RWPE2 (cell line): ENCODE measurements around the gene SLC39A11.

Source experiments
- ATAC-seq: fragments of 200-7000 bp; cut with Tn5 transposase; 3 replicates; pipeline ENCODE4 v1.9.1; 2021; ENCODE audit warnings: low read depth
- DNase-seq: peaks from one replicate; pipeline ENCODE4 v3.0.0-alpha.2; 2020; ENCODE audit warnings: low spot score
- H3K27ac ChIP-seq: fragments of 450-650 bp; 2 replicates; pipeline ENCODE4 v1.5.1; 2017; ENCODE audit warnings: mild to moderate bottlenecking; ENCODE audit not compliant: poor library complexity, severe bottlenecking
- H3K27me3 ChIP-seq: fragments of 250-450 bp; sonication (Bioruptor Pico); 2 replicates; pipeline ENCODE4 v1.5.1; 2021; ENCODE audit warnings: mild to moderate bottlenecking, moderate library complexity; ENCODE audit not compliant: insufficient read depth, poor library complexity, severe bottlenecking
- H3K36me3 ChIP-seq: fragments of 250-450 bp; sonication (Bioruptor Pico); 2 replicates; pipeline ENCODE4 v1.5.1; 2020; ENCODE audit warnings: low read depth, mild to moderate bottlenecking, moderate library complexity
- H3K4me1 ChIP-seq: fragments of 250-450 bp; sonication (Bioruptor Pico); 2 replicates; pipeline ENCODE4 v1.5.1; 2021; ENCODE audit warnings: mild to moderate bottlenecking, moderate library complexity; ENCODE audit not compliant: insufficient read depth, poor library complexity, severe bottlenecking
- H3K4me3 ChIP-seq: fragments of 250-450 bp; sonication (Bioruptor Pico); 2 replicates; pipeline ENCODE4 v1.5.1; 2021; ENCODE audit warnings: mild to moderate bottlenecking, moderate library complexity; ENCODE audit not compliant: severe bottlenecking
- H3K9me3 ChIP-seq: fragments of 250-450 bp; sonication (Bioruptor Pico); 2 replicates; pipeline ENCODE4 v1.5.1; 2021; ENCODE audit warnings: mild to moderate bottlenecking, moderate library complexity; ENCODE audit not compliant: severe bottlenecking
- TF ChIP-seq, protein P1 (sequence below): fragments of 450-650 bp; IDR thresholded peaks from one replicate; pipeline ENCODE4 v1.5.1; 2017; ENCODE audit warnings: mild to moderate bottlenecking, moderate library complexity; ENCODE audit not compliant: poor library complexity, severe bottlenecking

The SLC39A11 gene

DNA sequence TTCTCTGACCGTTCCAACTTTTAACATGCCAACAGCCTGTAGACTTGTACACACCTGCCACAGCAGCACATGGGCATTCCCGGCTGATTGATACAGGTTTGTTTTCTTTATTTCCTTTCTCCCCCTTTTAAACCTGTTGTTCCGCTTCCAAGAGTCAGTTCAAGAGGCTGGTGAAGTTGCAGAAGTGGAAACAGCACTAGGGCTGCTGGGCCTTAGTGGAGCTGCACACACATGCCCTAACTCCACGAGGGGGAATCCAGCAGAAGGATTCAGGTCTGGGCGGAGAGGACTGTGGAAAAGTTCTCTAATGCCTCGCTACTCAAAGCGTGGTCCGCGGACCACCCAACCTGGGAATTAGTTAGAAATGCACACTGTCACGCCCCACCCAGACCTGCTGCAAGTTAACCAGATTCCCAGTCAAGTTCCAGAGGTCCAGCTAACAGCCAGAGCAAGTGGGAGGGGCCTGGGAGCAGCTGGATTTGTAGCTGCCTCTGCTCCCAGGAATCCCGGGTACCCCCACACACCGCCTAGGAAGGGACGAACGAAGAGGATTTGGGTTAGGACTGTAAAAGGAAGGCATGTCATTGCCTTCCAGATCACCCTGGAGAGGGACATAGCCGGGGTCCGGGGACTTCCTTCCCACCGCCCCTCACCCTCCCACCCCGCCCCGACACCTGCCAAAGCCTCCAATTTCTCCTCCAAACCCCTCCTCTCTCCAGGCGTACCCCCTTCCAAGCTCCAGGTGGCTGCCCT, 542 bp downstream of the SLC39A11 start:
- DNase-seq (peak; percentile 56), ATAC-seq (peak; percentile 28)
- peak overlapping the region; percentile 43 for H3K4me3 ChIP-seq
- H3K36me3 ChIP-seq: no peaks in the 10 kb centered on the region
- H3K4me1 ChIP-seq: no peaks in the 10 kb centered on the region
- H3K27me3 ChIP-seq: no peaks in the 10 kb centered on the region
- no peaks in the 10 kb centered on the region for H3K9me3 ChIP-seq
- peak overlapping the region; percentile 22 for H3K27ac ChIP-seq
- TF ChIP-seq, protein P1, sequence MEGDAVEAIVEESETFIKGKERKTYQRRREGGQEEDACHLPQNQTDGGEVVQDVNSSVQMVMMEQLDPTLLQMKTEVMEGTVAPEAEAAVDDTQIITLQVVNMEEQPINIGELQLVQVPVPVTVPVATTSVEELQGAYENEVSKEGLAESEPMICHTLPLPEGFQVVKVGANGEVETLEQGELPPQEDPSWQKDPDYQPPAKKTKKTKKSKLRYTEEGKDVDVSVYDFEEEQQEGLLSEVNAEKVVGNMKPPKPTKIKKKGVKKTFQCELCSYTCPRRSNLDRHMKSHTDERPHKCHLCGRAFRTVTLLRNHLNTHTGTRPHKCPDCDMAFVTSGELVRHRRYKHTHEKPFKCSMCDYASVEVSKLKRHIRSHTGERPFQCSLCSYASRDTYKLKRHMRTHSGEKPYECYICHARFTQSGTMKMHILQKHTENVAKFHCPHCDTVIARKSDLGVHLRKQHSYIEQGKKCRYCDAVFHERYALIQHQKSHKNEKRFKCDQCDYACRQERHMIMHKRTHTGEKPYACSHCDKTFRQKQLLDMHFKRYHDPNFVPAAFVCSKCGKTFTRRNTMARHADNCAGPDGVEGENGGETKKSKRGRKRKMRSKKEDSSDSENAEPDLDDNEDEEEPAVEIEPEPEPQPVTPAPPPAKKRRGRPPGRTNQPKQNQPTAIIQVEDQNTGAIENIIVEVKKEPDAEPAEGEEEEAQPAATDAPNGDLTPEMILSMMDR: no peak

DNA sequence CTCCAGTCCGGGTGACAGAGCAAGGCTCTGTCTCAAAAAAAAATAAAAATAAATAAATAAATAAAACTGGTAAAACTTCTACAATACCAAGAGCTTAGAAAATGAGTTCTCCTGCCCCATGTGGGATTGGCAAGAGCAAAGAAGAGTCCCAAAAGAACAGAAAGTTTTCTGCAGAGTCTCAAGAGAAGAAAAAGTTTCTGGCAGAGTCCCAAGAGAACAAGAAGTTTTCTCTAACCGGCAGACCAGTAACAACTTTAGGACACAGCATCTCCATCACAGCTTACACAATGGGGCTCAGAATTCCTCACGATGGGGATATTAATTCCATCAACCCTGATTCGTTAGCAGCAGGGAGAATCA, 1.1 kb downstream of the SLC39A11 start:
- Histone ChIP-seq H3K4me1 (no peaks in the 10 kb centered on the region), H3K27ac (no peak overlapping the region), H3K9me3 (no peaks in the 10 kb centered on the region), H3K27me3 (no peaks in the 10 kb centered on the region), H3K4me3 (no peak overlapping the region), H3K36me3 (no peaks in the 10 kb centered on the region)
- ATAC-seq (no peak), DNase-seq (no peak)
- TF ChIP-seq, protein P1: no peak

DNA sequence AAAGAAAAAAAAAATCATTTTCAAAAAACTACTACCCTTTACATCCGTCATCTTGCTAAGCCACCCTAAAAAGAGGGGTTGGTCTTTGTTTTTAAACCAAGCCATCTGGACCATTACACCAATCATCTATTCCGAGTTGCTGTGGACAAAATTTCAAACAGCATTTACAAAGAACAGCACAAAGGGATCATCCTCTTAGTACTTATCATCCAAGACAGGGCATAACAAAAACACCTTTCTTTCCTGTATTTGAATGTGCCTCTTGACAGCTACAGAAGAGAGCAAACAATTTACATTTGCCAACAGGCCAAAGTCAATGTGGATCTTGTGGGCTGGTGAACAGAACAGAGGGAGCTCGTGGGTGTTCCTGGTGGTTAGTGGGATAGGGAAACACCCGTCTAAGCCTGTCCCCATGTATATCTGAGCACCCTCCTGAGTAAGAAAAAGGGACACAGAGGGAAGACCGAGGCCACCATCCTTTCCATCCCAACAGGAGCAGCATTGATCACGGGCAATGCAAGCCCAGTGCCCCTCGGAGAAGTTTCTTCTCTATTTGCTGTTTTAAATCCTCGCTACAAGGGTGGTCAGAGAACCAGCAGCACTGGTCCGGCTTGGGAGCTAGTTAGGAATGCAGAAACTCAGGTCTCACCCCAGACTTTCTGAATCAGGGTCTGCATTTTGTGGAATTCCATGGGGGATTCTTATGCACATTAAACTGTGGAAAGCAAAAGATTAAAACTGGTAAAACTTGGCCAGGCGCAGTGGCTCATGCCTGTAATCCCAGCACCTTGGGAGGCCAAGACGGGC, 1.9 kb downstream of the SLC39A11 start:
- ATAC-seq: no peak
- Histone ChIP-seq H3K27ac (no peak overlapping the region), H3K9me3 (no peaks in the 10 kb centered on the region)

DNA sequence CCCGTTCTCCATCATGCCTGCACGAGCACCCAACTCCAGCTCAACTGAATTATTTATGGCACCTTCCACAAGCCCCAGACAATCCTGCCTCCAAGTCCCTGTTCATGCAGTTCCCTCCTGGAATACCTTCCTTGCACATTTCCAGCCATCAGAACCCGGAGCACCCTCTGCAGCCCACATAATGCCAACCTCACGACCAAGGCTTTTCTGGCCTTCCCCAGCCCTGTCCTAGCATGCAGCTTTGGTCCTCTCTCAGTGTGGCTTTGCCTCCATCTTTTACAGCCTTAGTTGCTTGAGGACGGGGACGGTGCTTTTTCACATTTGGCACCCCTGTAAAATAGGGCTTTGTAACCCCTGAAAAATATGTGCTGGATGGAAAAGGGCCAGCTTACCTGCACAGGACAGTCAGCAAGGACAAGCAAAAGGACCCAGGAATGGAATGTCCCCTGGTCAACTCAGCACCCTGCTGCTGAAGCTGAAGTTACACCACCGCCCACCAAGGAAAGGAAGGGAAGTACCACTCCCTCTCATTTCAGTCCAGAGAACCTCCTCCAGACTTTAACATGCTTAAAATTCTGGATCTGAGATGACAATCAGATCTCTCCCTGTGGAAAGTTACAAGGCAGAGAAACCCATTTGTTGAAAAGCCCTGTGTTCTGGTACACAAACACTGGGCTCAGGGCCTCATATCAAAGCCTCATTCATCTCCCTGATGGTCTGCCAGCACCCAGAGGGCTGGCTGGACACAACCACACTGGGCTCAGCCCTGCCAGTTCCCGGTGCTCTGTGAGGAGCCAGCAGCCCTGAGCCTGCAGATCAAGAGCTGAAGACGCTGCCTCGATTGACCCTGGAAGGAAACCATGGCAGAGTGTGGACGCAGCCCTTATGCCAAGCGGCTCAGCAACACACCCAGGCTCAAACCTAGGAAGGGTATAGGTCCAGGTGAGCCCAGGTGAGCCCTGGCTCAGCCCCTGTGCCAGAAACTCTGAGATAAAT, 2.9 kb downstream of the SLC39A11 start:
- DNase-seq (no peak), ATAC-seq (no peak)
- Histone ChIP-seq H3K27ac (no peak overlapping the region), H3K4me3 (no peak overlapping the region), H3K36me3 (no peaks in the 10 kb centered on the region), H3K4me1 (no peaks in the 10 kb centered on the region), H3K27me3 (no peaks in the 10 kb centered on the region), H3K9me3 (no peaks in the 10 kb centered on the region)
- TF ChIP-seq, protein P1: no peak

More for the DNA sequence above, 1.9 kb downstream of the SLC39A11 start:
- DNase-seq: no peak
- no peaks in the 10 kb centered on the region for H3K4me1 ChIP-seq
- TF ChIP-seq, protein P1: no peak
- H3K36me3 ChIP-seq: no peaks in the 10 kb centered on the region
- no peaks in the 10 kb centered on the region for H3K27me3 ChIP-seq
- H3K4me3 ChIP-seq: no peak overlapping the region
